ENCODE data around the gene EMC9.

Gene EMC9

GRCh38 chr14:24100197-24100981 is 41.0 kb downstream of the EMC9 start:
- H3K4me3 ChIP-seq (ENCODE audit: control insufficient read depth, low read depth, low read length): no peak overlapping the region
- TF ChIP-seq CTCF (conservative IDR thresholded peaks at IDR 0.05; ENCODE audit: control insufficient read depth, insufficient read depth, low read depth, low read length): no peak
- no peak for DNase-seq (ENCODE audit: low read depth)

GRCh38 chr14:24098927-24099813 is 42.2 kb downstream of the EMC9 start:
- no peak overlapping the region for H3K4me3 ChIP-seq (ENCODE audit: control insufficient read depth, low read depth, low read length)
- DNase-seq (ENCODE audit: low read depth): no peak
- TF ChIP-seq CTCF (conservative IDR thresholded peaks at IDR 0.05; ENCODE audit: control insufficient read depth, insufficient read depth, low read depth, low read length): no peak

- TF ChIP-seq CTCF (conservative IDR thresholded peaks at IDR 0.05; ENCODE audit: control insufficient read depth, insufficient read depth, low read depth, low read length): no peak
- no peak for DNase-seq (ENCODE audit: low read depth)
- no peak overlapping the region for H3K4me3 ChIP-seq (ENCODE audit: control insufficient read depth, low read depth, low read length)
Observed at GRCh38 chr14:24098229-24098926, 43.0 kb downstream of the EMC9 start.

- no peak for DNase-seq (ENCODE audit: low read depth)
- TF ChIP-seq CTCF (conservative IDR thresholded peaks at IDR 0.05; ENCODE audit: control insufficient read depth, insufficient read depth, low read depth, low read length): no peak
- no peak overlapping the region for H3K4me3 ChIP-seq (ENCODE audit: control insufficient read depth, low read depth, low read length)
Observed at GRCh38 chr14:24096545-24097181, 44.7 kb downstream of the EMC9 start.

- H3K4me3 ChIP-seq (ENCODE audit: control insufficient read depth, low read depth, low read length): peak overlapping the region; percentile 74
- DNase-seq (ENCODE audit: low read depth): peak; percentile 36
- no peak for TF ChIP-seq CTCF (conservative IDR thresholded peaks at IDR 0.05; ENCODE audit: control insufficient read depth, insufficient read depth, low read depth, low read length)
Observed at GRCh38 chr14:24095271-24096068, 45.9 kb downstream of the EMC9 start.
